Measurements from ENCODE around the gene BCL2L12. TPM values are rescaled to one million over a fixed set of nuclear protein-coding genes. Genes with fewer than 3 reads are reported as not detected.
"Not testable (repeated sequence)": the region's sequence is repeated elsewhere in the genome, so short reads cannot be mapped to it uniquely, and the experiment has no call there.

BCL2L12 gene
- total and polyA plus RNA-seq, 2 experiments from 2014 or later: 41.3 to 59.4 TPM

GRCh38 chr19:49626226-49626625 is 39.5 kb upstream of the BCL2L12 start:
- Histone ChIP-seq H3K4me3 (no peak overlapping the region), H3K27ac (no peak overlapping the region), H3K9me3 (ENCODE audit: low read depth) (no peaks in the 10 kb centered on the region), H3K4me1 (ENCODE audit: low read depth) (no peaks in the 10 kb centered on the region), H3K27me3 (no peaks in the 10 kb centered on the region), H3K36me3 (peaks cover 15% of the 10 kb centered on the region)
- no peak for DNase-seq (ENCODE audit: low read depth in 1 of 2, low spot score in 1 of 2)
- TF ChIP-seq CTCF (IDR thresholded peaks at IDR 0.05; ENCODE audit: low read depth, low read length): no peak

- Histone ChIP-seq H3K4me3 (no peak overlapping the region), H3K4me1 (ENCODE audit: low read depth) (no peaks in the 10 kb centered on the region), H3K27ac (peak overlapping the region; percentile 4), H3K27me3 (no peaks in the 10 kb centered on the region), H3K9me3 (ENCODE audit: low read depth) (no peaks in the 10 kb centered on the region), H3K36me3 (peaks cover 12% of the 10 kb centered on the region)
- TF ChIP-seq CTCF (IDR thresholded peaks at IDR 0.05; ENCODE audit: low read depth, low read length): no peak
- no peak for DNase-seq (ENCODE audit: low read depth in 1 of 2, low spot score in 1 of 2)
These were observed 36.1 kb upstream of the BCL2L12 start for GRCh38 chr19:49629659-49630058.

GRCh38 chr19:49631014-49631588 is 34.6 kb upstream of the BCL2L12 start:
- H3K27ac ChIP-seq: no peak overlapping the region
- H3K27me3 ChIP-seq: no peaks in the 10 kb centered on the region
- DNase-seq (ENCODE audit: low read depth in 1 of 2, low spot score in 1 of 2): no peak
- H3K36me3 ChIP-seq: peaks cover 8% of the 10 kb centered on the region
- H3K9me3 ChIP-seq (ENCODE audit: low read depth): no peaks in the 10 kb centered on the region
- no peak for TF ChIP-seq CTCF (IDR thresholded peaks at IDR 0.05; ENCODE audit: low read depth, low read length)
- H3K4me3 ChIP-seq: no peak overlapping the region
- no peaks in the 10 kb centered on the region for H3K4me1 ChIP-seq (ENCODE audit: low read depth)

GRCh38 chr19:49631610-49632192 is 34.0 kb upstream of the BCL2L12 start:
- no peaks in the 10 kb centered on the region for H3K9me3 ChIP-seq (ENCODE audit: low read depth)
- no peaks in the 10 kb centered on the region for H3K27me3 ChIP-seq
- no peak overlapping the region for H3K4me3 ChIP-seq
- peaks cover 6% of the 10 kb centered on the region for H3K36me3 ChIP-seq
- TF ChIP-seq CTCF (IDR thresholded peaks at IDR 0.05; ENCODE audit: low read depth, low read length): no peak
- H3K4me1 ChIP-seq (ENCODE audit: low read depth): no peaks in the 10 kb centered on the region
- H3K27ac ChIP-seq: no peak overlapping the region
- DNase-seq (ENCODE audit: low read depth in 1 of 2, low spot score in 1 of 2): no peak

GRCh38 chr19:49632576-49632975 is 33.2 kb upstream of the BCL2L12 start:
- Histone ChIP-seq H3K36me3 (peaks cover 1% of the 10 kb centered on the region), H3K9me3 (ENCODE audit: low read depth) (no peaks in the 10 kb centered on the region), H3K4me3 (no peak overlapping the region), H3K4me1 (ENCODE audit: low read depth) (no peaks in the 10 kb centered on the region), H3K27me3 (no peaks in the 10 kb centered on the region), H3K27ac (no peak overlapping the region)
- TF ChIP-seq CTCF (IDR thresholded peaks at IDR 0.05; ENCODE audit: low read depth, low read length): no peak
- DNase-seq (ENCODE audit: low read depth in 1 of 2, low spot score in 1 of 2): no peak

GRCh38 chr19:49633273-49633672 is 32.5 kb upstream of the BCL2L12 start:
- peak in 1 of 2 donors; percentile 47 for DNase-seq (ENCODE audit: low read depth in 1 of 2, low spot score in 1 of 2)

More at GRCh38 chr19:49633273-49633672, 32.5 kb upstream of the BCL2L12 start:
- H3K36me3 ChIP-seq; H3K9me3 ChIP-seq (ENCODE audit: low read depth); H3K27me3 ChIP-seq; H3K4me1 ChIP-seq (ENCODE audit: low read depth); H3K27ac ChIP-seq; H3K4me3 ChIP-seq: not testable (repeated sequence)
